Spinal cord (tissue), 10 donors: Measurements from ENCODE around the gene NEU4. TPM values are rescaled to one million over a fixed set of nuclear protein-coding genes. Genes with fewer than 3 reads are reported as not detected.
A peak's percentile ranks its signal among the peaks of the same experiment; 100 is the strongest.
"Not testable (repeated sequence)": the region's sequence is repeated elsewhere in the genome, so short reads cannot be mapped to it uniquely, and the experiment has no call there.

Experiments
- DNase-seq, 6 donors: peaks; one replicate each; pipeline versions ENCODE4 v3.0.0 to v3.0.0-alpha.2; 2013 to 2015; ENCODE audit warnings: low spot score in 6 of 6, low read depth in 4 of 6
- H3K27ac ChIP-seq: one replicate; pipeline ENCODE4 v1.5.1; 2013; ENCODE audit warnings: low read depth, low read length, control low read depth
- H3K27me3 ChIP-seq: one replicate; pipeline ENCODE4 v1.6.1; 2013; ENCODE audit warnings: low read length; ENCODE audit not compliant: control insufficient read depth, insufficient read depth
- H3K36me3 ChIP-seq: one replicate; pipeline ENCODE4 v1.6.1; 2013; ENCODE audit warnings: low read length; ENCODE audit not compliant: control insufficient read depth, insufficient read depth
- H3K4me1 ChIP-seq: one replicate; pipeline ENCODE4 v1.6.1; 2013; ENCODE audit warnings: low read length; ENCODE audit not compliant: control insufficient read depth, insufficient read depth
- H3K4me3 ChIP-seq: one replicate; pipeline ENCODE4 v1.5.1; 2013; ENCODE audit warnings: low read depth, low read length, control low read depth
- H3K9me3 ChIP-seq: one replicate; pipeline ENCODE4 v1.6.1; 2013; ENCODE audit warnings: low read length; ENCODE audit not compliant: control insufficient read depth, insufficient read depth
- WGBS: methylation state at CpG from one replicate; pipeline ENCODE4 v1.1.5; 2013; ENCODE audit warnings: missing lambda C conversion rate; ENCODE audit not compliant: insufficient coverage; 5-methylcytosine and 5-hydroxymethylcytosine counted together
- polyA plus RNA-seq, 2 donors: library from polyadenylated mRNA; unstranded; fragments of 120-200 nt; gene quantifications; one replicate each; pipeline ENCODE4 v1.2.1, GENCODE V29; 2013; ENCODE audit not compliant: insufficient read length in 2 of 2
- total RNA-seq, 2 donors: library from RNA; depleted of rRNA in 1 of 2; stranded (reverse); fragments of 120-200 nt in 1 of 2; fragments of >200 nt in 1 of 2; gene quantifications; one replicate each; pipeline versions ENCODE4 v1.2.3 to v1.2.4, GENCODE V29; 2013 to 2014
- donor health status: healthy.

Gene NEU4
- total and polyA plus RNA-seq, 4 donors = 1.2 to 8.3 (median 4.7) TPM

DNA sequence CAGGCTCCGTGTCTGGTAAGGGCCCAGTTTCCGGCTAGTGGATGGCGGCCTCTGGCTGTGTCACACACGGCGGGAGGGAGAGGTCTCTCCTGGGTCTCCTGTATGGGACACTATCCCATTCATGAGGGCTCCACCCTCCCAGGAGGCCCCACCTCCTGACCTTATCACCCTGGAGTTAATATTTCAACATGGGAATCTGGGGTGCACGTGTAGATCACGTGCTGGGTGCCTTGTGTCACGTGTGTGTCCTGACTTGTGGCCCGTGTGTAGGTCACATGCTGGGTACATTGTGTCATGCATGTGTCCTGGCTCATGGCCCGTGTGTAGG is 9.9 kb downstream of the NEU4 start:
- H3K27me3 ChIP-seq = no peaks in the 10 kb centered on the region
- no peak for DNase-seq
- 87% methylated on average over 8 of the region's 10 CpGs for WGBS
- H3K27ac ChIP-seq = no peak overlapping the region
- H3K4me3 ChIP-seq = no peak overlapping the region
- H3K36me3 ChIP-seq = peaks cover 19% of the 10 kb centered on the region
- no peaks in the 10 kb centered on the region for H3K9me3 ChIP-seq
- H3K4me1 ChIP-seq = peaks cover 14% of the 10 kb centered on the region

DNA sequence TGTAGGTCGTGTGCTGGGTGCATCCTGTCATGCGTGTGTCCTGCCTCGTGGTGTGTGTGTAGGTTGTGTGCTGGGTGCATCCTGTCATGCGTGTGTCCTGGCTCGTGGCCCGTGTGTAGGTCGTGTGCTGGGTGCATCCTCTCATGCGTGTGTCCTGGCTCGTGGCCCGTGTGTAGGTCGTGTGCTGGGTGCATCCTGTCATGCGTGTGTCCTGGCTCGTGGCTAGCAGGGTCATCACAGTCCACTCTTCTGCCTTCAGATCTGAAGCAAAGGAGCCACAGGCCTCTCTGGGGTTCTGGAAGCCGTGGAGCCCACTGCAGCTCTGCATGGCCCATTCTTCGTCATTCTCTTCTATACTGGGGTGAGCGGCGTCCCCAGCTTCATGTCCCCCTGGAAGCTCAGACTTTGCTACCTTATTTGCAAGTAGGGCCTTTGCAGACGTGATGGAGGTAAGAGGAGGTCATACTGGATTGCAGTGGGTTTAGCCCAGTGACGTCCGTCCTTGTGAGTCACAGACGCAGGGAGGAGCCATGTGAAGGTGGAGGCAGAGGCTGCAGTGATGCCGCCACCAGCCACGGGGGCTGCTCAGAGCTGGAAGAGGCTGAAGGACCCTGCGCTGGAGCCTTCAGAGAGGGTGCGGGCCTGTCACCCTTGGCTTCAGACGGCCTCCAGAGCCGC is 11.1 kb downstream of the NEU4 start:
- H3K27ac ChIP-seq, H3K4me1 ChIP-seq, H3K27me3 ChIP-seq, DNase-seq, H3K4me3 ChIP-seq, H3K9me3 ChIP-seq: not testable (repeated sequence)
- WGBS = 92% methylated on average over 22 of the region's 27 CpGs
- H3K36me3 ChIP-seq = peaks cover 19% of the 10 kb centered on the region

DNA sequence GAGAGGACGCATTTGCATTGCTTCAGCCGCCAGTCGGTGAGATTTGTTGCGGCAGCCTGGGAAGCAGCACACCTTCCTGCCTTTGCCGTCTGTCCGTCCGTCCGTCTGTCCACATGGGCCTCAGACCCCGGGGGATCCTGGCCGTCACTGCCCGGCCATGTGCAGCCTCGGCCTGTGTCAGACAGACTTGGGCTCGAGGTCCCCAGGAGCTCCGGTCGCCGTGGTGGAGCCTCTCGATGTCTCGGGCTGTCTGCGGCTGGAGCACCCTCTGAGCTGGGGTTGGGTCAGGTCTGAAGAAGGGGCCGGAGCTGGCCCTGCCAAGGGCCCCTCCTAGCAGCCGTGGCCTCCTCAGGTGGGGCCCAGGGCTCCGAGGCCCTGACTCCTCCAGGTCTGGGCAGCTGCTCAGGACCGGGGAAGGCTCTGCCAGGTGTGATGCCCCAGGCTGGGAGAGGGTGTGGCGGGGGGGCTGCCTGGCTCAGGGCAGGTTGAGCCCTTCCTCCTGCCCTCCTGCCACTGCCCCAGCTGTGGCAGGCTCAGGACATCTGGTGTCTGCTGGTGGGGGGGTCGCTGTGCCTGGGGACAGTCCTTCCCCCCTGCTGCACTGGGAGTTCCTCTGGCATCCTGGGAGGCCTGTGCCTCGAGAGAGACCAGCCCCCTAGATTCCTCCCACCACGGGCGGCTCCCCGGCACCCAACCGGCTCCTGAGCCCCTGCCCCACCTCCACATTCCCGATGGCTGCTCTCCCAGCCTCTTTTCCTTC is 11.8 kb downstream of the NEU4 start:
- Histone ChIP-seq H3K27ac (no peak overlapping the region), H3K4me3 (no peak overlapping the region), H3K27me3 (no peaks in the 10 kb centered on the region), H3K9me3 (no peaks in the 10 kb centered on the region), H3K36me3 (peaks cover 16% of the 10 kb centered on the region), H3K4me1 (peaks cover under 1% of the 10 kb centered on the region)
- no peak for DNase-seq
- 92% methylated on average over 24 of the region's 31 CpGs for WGBS

DNA sequence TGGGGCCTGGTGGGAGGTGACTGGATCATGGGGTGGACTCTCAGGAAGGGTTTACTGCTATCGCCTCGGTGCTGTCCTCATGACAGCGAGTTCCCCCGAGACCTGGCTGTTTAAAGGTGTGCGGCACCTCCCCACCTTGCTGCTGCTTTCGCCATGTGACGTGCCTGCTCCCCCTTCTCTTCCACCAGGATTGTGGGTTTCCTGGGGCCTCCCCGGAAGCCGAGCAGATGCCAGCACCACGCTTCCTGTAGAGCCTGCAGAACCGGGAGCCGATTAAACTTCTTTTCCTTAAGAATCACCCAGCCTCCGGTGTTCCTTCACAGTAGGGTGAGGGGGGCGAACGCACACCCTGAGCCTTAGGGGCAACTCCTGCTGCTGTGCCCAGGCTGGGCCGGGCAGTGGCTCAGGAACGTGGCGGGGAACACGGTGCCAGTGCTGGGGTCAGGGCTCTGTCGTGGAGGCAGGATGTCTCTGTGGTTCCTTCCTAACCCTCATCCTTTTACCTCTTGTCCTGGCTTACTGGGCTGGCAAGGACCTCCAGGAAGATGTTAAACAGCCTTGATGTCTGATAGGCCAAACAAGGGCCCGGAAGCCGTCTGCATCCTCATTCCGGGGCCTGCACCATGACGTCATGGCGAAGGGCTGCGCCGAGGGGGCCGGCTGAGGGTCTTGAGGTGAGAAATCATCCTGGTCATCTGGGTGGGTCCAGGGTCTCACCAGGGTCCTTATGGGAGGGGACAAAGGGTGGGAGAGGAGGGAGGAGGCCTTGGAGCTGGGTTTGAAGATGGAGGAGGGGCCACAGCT is 12.7 kb downstream of the NEU4 start:
- no peaks in the 10 kb centered on the region for H3K27me3 ChIP-seq
- H3K27ac ChIP-seq = no peak overlapping the region
- peaks cover 7% of the 10 kb centered on the region for H3K36me3 ChIP-seq
- H3K4me1 ChIP-seq = no peaks in the 10 kb centered on the region
- no peaks in the 10 kb centered on the region for H3K9me3 ChIP-seq
- no peak overlapping the region for H3K4me3 ChIP-seq
- WGBS = 87% methylated on average over 24 of the region's 28 CpGs
- DNase-seq = no peak

DNA sequence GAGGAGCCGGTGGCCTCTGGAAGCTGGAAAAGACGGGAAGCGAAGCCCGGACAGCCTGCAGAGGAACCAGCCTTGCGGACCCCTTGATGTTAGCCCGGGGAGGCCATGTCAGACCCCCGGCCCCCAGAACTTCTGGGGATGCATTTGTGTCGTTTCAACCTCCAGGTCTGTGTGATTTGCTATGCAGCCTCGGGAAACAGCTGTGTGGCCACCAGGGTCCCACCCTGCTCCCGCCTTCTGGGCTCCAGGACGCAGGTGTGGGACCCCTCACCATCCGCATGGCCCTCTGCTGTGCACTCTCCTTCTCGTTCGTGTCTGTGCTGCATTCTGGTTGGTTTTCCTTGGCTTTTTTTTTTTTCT is 13.3 kb downstream of the NEU4 start:
- WGBS = 84% methylated on average over 12 of the region's 14 CpGs
- H3K27ac ChIP-seq = no peak overlapping the region
- peaks cover 4% of the 10 kb centered on the region for H3K36me3 ChIP-seq
- H3K9me3 ChIP-seq = peaks cover 4% of the 10 kb centered on the region
- H3K4me1 ChIP-seq = no peaks in the 10 kb centered on the region
- DNase-seq = no peak
- H3K4me3 ChIP-seq = no peak overlapping the region
- no peaks in the 10 kb centered on the region for H3K27me3 ChIP-seq

DNA sequence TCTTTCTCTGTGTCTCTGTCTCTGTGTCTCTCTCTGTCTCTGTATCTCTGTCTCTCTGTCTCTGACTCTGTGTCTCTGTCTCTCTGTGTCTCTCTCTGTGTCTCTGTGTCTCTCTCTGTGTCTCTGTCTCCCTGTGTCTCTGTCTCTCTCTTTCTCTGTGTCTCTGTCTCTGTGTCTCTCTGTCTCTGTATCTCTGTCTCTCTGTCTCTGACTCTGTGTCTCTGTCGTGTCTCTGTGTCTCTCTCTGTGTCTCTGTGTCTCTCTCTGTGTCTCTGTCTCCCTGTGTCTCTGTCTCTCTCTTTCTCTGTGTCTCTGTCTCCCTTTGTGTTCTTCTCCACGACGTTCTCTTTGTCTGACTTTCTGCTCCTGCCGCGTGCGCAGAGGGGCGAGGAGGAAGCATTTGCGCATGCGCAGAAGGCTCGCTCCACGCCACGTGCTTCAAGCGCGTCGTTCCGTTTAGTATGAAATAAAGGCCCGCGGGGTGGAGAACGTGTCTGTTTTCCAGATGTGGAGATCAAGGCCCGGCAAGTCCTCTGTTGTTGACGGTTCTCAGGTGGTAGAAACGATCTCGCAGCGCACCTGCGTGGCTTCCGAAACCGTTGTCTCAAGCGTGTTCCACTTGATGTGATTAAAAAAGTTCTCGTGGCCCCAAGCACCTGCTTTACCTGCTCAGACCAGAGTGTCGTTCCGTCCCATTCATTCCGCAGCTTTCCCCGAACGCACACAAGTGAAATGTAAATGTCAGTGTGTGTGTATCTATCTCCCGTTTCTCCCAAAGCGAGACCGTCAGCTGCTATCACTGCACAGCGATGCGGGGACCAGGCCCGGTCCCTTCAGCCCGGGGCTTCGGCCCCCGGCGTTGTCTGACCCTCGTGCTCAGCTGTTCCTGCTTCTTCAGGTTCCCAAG is 14.8 kb downstream of the NEU4 start:
- H3K36me3 ChIP-seq, H3K27ac ChIP-seq, H3K4me1 ChIP-seq, H3K9me3 ChIP-seq, H3K27me3 ChIP-seq, H3K4me3 ChIP-seq, DNase-seq: not testable (repeated sequence)
- WGBS = 88% methylated on average over 32 of the region's 45 CpGs

DNA sequence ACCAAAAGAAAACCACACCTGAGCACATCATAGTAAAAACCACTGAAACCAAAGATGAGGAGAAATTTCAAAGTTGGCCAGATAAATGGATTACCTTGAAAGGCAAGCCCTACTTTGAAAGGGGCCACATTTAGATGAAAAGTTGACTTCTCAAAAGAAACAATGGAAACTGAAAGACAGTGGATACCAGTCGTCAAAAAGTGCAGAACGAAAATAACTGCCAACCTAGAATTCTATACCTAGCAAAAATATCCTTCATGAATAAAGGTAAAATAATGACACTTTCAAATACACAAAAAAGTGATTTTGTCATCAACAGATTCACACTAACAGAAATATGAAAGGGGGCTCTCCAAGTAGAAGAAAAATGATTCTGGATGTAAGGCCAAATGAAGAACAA is 18.4 kb downstream of the NEU4 start:
- DNase-seq = no peak
- WGBS = no CpG with 5 or more reads among the region's 2 CpGs
- no peak overlapping the region for H3K4me3 ChIP-seq

DNA sequence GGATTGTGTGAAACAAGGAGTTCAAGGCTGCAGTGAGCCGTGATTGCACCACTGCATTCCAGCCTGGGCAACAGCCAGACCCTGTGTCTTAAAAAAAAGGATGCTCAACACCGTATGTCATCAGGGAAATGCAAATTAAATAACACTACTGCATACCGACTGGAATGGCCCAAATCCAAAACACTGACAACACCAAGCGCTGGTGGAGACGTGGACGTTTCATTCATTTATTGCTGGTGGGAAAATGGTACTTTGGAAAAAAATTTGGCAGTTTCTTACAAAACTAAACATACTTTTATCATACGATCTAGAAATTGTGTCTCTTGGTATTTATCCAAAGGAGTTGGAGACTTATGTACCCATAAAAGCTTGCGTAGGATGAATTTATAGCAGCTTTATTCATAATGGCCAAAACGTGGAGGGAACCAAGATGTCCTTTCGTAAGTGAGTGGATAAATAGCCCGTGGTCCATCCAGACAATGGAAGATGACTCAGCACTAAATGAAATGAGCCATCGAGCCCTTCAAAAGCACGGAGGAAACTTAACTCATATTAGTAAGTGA is 24.2 kb downstream of the NEU4 start:
- Histone ChIP-seq H3K27me3 (no peaks in the 10 kb centered on the region), H3K36me3 (no peaks in the 10 kb centered on the region), H3K4me1 (no peaks in the 10 kb centered on the region), H3K4me3 (no peak overlapping the region), H3K27ac (no peak overlapping the region), H3K9me3 (no peaks in the 10 kb centered on the region)
- 80% methylated on average over 1 of the region's 13 CpGs for WGBS
- DNase-seq = peak in 1 of 6 donors; percentile 32

More for the DNA sequence above, 18.4 kb downstream of the NEU4 start:
- Histone ChIP-seq H3K27me3 (no peaks in the 10 kb centered on the region), H3K9me3 (peaks cover 6% of the 10 kb centered on the region), H3K4me1 (no peaks in the 10 kb centered on the region), H3K27ac (no peak overlapping the region), H3K36me3 (no peaks in the 10 kb centered on the region)
